Adrenal gland (tissue), 12 donors: ENCODE measurements around the gene BAHCC1. TPM values are rescaled to one million over a fixed set of nuclear protein-coding genes. Genes with fewer than 3 reads are reported as not detected.

Source experiments
- DNase-seq, 7 donors: peaks; one replicate each; pipeline ENCODE4 v3.0.0-alpha.2; 2019 to 2020
- H3K27ac ChIP-seq, 5 donors: fragments of 200-600 bp; sonication (generic) in 4 of 5; 1 replicate in 3 of 5; 2 replicates in 2 of 5; pipeline versions ENCODE4 v1.5.1 to v1.8.0; 2016 to 2020; ENCODE audit warnings: mild to moderate bottlenecking in 1 of 5
- H3K27me3 ChIP-seq: fragments of 200-600 bp; 2 replicates; pipeline ENCODE4 v1.8.0; 2021
- H3K36me3 ChIP-seq, 2 donors: fragments of 200-600 bp; replicated peaks in 1 of 2; 1 replicate in 1 of 2; 2 replicates in 1 of 2; pipeline versions ENCODE4 v1.5.1 to v1.8.0; 2018 to 2022
- H3K4me1 ChIP-seq, 2 donors: fragments of 200-600 bp; replicated peaks in 1 of 2; 1 replicate in 1 of 2; 2 replicates in 1 of 2; pipeline versions ENCODE4 v1.5.1 to v1.8.0; 2018 to 2021
- H3K4me3 ChIP-seq, 4 donors: fragments of 200-600 bp; sonication (generic) in 3 of 4; one replicate each; pipeline ENCODE4 v1.5.1; 2016 to 2018
- H3K9me3 ChIP-seq, 3 donors: fragments of 200-600 bp; sonication (generic) in 1 of 3; replicated peaks in 1 of 3; 1 replicate in 2 of 3; 2 replicates in 1 of 3; pipeline versions ENCODE4 v1.5.1 to v1.8.0; 2016 to 2021
- CTCF ChIP-seq, 6 experiments: fragments of 450-650 bp in 4 of 6; fragments of 200-600 bp in 2 of 6; sonication (generic) in 1 of 6; IDR thresholded peaks; 1 replicate in 5 of 6; 2 replicates in 1 of 6; pipeline versions ENCODE4 v1.5.1 to v1.8.0; 2016 to 2021; ENCODE audit warnings: antibody characterized with exemption in 6 of 6, mild to moderate bottlenecking in 2 of 6, moderate library complexity in 1 of 6
- POLR2A ChIP-seq, 2 donors: fragments of 450-650 bp; IDR thresholded peaks; one replicate each; pipeline ENCODE4 v1.6.1; 2017; ENCODE audit warnings: antibody characterized with exemption in 2 of 2, mild to moderate bottlenecking in 2 of 2, moderate library complexity in 1 of 2
- WGBS, 4 donors: extraction: QIAGEN DNeasy Blood & Tissue Kit in 2 of 4; methylation state at CpG; one replicate each; pipeline versions ENCODE4 v1.1.5 to v1.1.7; 2013 to 2017; 5-methylcytosine and 5-hydroxymethylcytosine counted together
- intact Hi-C, 2 donors: fragments of 100-400 bp; cut with DNase I; formaldehyde crosslinking; loops; one replicate each; pipeline versions ENCODE4 v1.14.1 to v1.15.0; 2022 to 2023
- polyA plus RNA-seq, 3 donors: library from polyadenylated mRNA; stranded (reverse); fragments of 200-250 nt in 2 of 3; fragments of 350-450 nt in 1 of 3; fragmentation: Illumina TruSeq in 1 of 3; extraction: RNeasy Lipid Tissue Mini Kit (QIAGEN cat#74804) in 1 of 3; gene quantifications; one replicate each; pipeline ENCODE4 v1.2.3, GENCODE V29; 2013 to 2014
- total RNA-seq, 9 donors: library from RNA; depleted of rRNA in 4 of 9; stranded (reverse); fragments of >200 nt in 4 of 9; fragments of 120-200 nt in 1 of 9; fragmentation: NEBNext Ultra II Directional in 1 of 9; extraction: Animal tissue kit (Norgen Biotek cat#: 25700) in 1 of 9; gene quantifications; one replicate each; pipeline versions ENCODE4 v1.1.0 to v1.2.4, GENCODE V29; 2013 to 2023
- donor health status: healthy with polysubstance abuse.
- donor health status: Bipolar disorder and iron deficiency.
- donor health status: DM: yes; HTN: yes; CAD: no.
- donor health status: DM: no; HTN: no; CAD: no.
- donor health status: DM: no; HTN: no; CAD: no.
- donor health status: DM: yes; HTN: yes; CAD: no.

BAHCC1 gene
- total and polyA plus RNA-seq, 12 donors, result 1.7 to 68.0 (median 18.4) TPM

DNA sequence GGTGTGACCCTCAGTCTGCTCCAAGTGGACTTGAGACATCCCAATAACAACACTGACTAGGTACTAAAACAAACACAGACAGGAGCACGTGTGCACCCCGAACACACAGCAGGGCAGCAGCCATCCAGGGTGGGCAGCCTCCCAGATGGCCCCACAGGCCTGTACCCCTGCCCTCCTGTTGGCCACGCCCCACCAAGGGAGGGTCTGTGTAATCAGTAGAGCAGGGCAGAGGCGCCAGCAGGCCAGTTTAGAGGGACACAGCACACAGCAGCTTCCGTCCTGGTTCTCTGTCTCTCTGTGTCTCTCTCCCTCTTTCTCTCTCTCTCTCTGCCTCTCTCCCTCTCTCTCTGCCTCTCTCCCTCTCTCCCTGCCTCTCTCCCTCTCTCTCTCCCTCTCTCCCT, 95.9 kb downstream of the BAHCC1 start:
- Histone ChIP-seq H3K36me3 (no peaks in the 10 kb centered on the region), H3K4me3 (no peak overlapping the region), H3K27me3 (no peaks in the 10 kb centered on the region), H3K9me3 (no peaks in the 10 kb centered on the region), H3K27ac (no peak overlapping the region), H3K4me1 (peaks cover 11 to 17% of the 10 kb centered on the region in 2 donors)
- intact Hi-C loops, result no loop called here
- no peak for DNase-seq
- TF ChIP-seq POLR2A (IDR thresholded peaks at IDR 0.05), result no peak
- no peak for TF ChIP-seq CTCF (IDR thresholded peaks at IDR 0.05)
- 25 to 52% (median 35%) methylated on average over 3 to 5 of the region's 5 CpGs for WGBS, 4 donors

DNA sequence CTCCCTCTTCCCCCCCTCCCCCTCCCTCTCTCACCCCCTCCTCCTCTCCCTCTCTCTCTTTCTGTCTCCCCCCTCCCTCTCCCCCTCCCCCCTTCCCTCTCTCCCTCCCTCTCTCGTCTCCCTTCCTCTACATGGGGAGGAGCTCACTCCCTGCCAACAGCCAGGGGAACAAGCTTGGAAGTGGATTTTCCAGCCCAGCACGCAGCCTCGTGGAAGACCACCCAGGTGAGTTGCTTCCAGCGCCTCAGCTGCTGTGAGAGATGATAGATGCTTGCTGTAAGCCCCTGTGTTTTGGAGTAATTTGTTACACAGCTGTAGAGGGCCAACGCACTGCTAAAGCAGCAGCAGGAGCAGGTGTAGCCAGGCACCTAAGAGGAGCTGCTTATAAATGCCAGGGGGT, 96.5 kb downstream of the BAHCC1 start:
- TF ChIP-seq CTCF (IDR thresholded peaks at IDR 0.05), result no peak
- no peak for TF ChIP-seq POLR2A (IDR thresholded peaks at IDR 0.05)
- DNase-seq, result no peak
- Histone ChIP-seq H3K27ac (no peak overlapping the region), H3K9me3 (no peaks in the 10 kb centered on the region), H3K4me3 (no peak overlapping the region), H3K4me1 (peaks cover 11 to 17% of the 10 kb centered on the region in 2 donors), H3K27me3 (no peaks in the 10 kb centered on the region), H3K36me3 (no peaks in the 10 kb centered on the region)
- 20 to 34% (median 28%) methylated on average over 1 to 5 of the region's 5 CpGs for WGBS, 4 donors
- intact Hi-C loops, result no loop called here

- H3K4me3 ChIP-seq, result no peak overlapping the region
- no peaks in the 10 kb centered on the region for H3K27me3 ChIP-seq
- no peaks in the 10 kb centered on the region for H3K9me3 ChIP-seq
- no peak for DNase-seq
- no peaks in the 10 kb centered on the region for H3K36me3 ChIP-seq
- intact Hi-C loops, result no loop called here
- WGBS, 4 donors, result 59 to 68% (median 63%) methylated on average over 18 of the region's 18 CpGs
- no peak overlapping the region for H3K27ac ChIP-seq
- H3K4me1 ChIP-seq, result peaks cover 11 to 16% of the 10 kb centered on the region in 2 donors
- no peak for TF ChIP-seq POLR2A (IDR thresholded peaks at IDR 0.05)
- TF ChIP-seq CTCF (IDR thresholded peaks at IDR 0.05), result no peak
Measured at GRCh38 chr17:81492202-81492601, 96.9 kb downstream of the BAHCC1 start.

DNA sequence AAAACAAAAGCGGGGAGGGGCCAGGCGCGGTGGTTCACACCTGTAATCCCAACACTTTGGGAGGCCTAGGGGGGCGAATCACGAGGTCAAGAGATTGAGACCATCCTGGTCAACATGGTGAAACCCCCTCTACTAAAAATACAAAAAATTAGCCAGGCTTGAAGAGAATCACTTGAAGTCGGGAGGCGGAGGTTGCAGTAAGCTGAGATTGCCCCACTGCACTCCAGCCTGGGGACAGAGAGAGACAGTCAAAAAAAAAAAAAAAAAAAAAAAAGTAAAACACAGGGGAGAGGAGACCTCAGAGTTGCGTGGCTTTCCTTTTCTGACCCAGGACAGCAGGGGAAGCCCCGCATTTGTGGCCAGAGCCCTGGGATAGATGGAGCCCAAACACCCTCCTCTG, 97.4 kb downstream of the BAHCC1 start:
- intact Hi-C loops, result no loop called here
- H3K27ac ChIP-seq, result no peak overlapping the region

More for the DNA sequence above, 97.4 kb downstream of the BAHCC1 start:
- Histone ChIP-seq H3K36me3 (no peaks in the 10 kb centered on the region), H3K4me1 (peaks cover 7 to 11% of the 10 kb centered on the region in 2 donors), H3K4me3 (no peak overlapping the region), H3K9me3 (no peaks in the 10 kb centered on the region), H3K27me3 (no peaks in the 10 kb centered on the region)
- WGBS, 4 donors, result 83 to 85% (median 84%) methylated on average over 9 of the region's 9 CpGs
- no peak for TF ChIP-seq POLR2A (IDR thresholded peaks at IDR 0.05)
- TF ChIP-seq CTCF (IDR thresholded peaks at IDR 0.05), result no peak
- DNase-seq, result no peak
